NCI-H1092 treated with DMSO at 0.1 percent for 48 hours (cell line): ENCODE results near the gene SVEP1.
A peak's percentile ranks its signal among the peaks of the same experiment; 100 is the strongest.
"Not testable (repeated sequence)": the region's sequence is repeated elsewhere in the genome, so short reads cannot be mapped to it uniquely, and the experiment has no call there.

ENCODE experiments used
- DNase-seq: peaks from one replicate; lab custom pipeline; 2025; lab: John Stamatoyannopoulos, UW

The SVEP1 gene

GRCh38 chr9:110578575-110579033 is 937 bp downstream of the SVEP1 start:
- DNase-seq, result no peak

GRCh38 chr9:110575945-110576344 is 3.6 kb downstream of the SVEP1 start:
- no peak for DNase-seq

GRCh38 chr9:110575169-110575568 is 4.4 kb downstream of the SVEP1 start:
- DNase-seq, result no peak

- DNase-seq, result no peak
These were observed 6.2 kb downstream of the SVEP1 start for GRCh38 chr9:110573305-110573704.

GRCh38 chr9:110571801-110572483 is 7.6 kb downstream of the SVEP1 start:
- no peak for DNase-seq

GRCh38 chr9:110566156-110566555 is 13.4 kb downstream of the SVEP1 start:
- no peak for DNase-seq

- no peak for DNase-seq
These were observed 17.7 kb downstream of the SVEP1 start for GRCh38 chr9:110561826-110562225.

- no peak for DNase-seq
These were observed 19.7 kb downstream of the SVEP1 start for GRCh38 chr9:110559869-110560268.

- DNase-seq, result no peak
These were observed 23.8 kb downstream of the SVEP1 start for GRCh38 chr9:110555551-110556331.

- no peak for DNase-seq
These were observed 33.1 kb downstream of the SVEP1 start for GRCh38 chr9:110546411-110546871.

GRCh38 chr9:110545705-110546104 is 33.8 kb downstream of the SVEP1 start:
- DNase-seq, result no peak

- DNase-seq, result peak; percentile 24
These were observed 35.9 kb downstream of the SVEP1 start for GRCh38 chr9:110543631-110544051.

- no peak for DNase-seq
These were observed 37.6 kb downstream of the SVEP1 start for GRCh38 chr9:110541950-110542349.

- DNase-seq, result no peak
These were observed 40.9 kb downstream of the SVEP1 start for GRCh38 chr9:110538647-110539041.

GRCh38 chr9:110537841-110538646 is 41.5 kb downstream of the SVEP1 start:
- no peak for DNase-seq

- no peak for DNase-seq
These were observed 42.7 kb downstream of the SVEP1 start for GRCh38 chr9:110536822-110537221.

GRCh38 chr9:110534162-110534561 is 45.4 kb downstream of the SVEP1 start:
- not testable (repeated sequence) for DNase-seq

- no peak for DNase-seq
These were observed 46.5 kb downstream of the SVEP1 start for GRCh38 chr9:110532908-110533665.

GRCh38 chr9:110531776-110532175 is 47.8 kb downstream of the SVEP1 start:
- DNase-seq, result peak; percentile 7

GRCh38 chr9:110531241-110531640 is 48.3 kb downstream of the SVEP1 start:
- DNase-seq, result not testable (repeated sequence)

- DNase-seq, result no peak
These were observed 50.9 kb downstream of the SVEP1 start for GRCh38 chr9:110528645-110529044.

- no peak for DNase-seq
These were observed 53.1 kb downstream of the SVEP1 start for GRCh38 chr9:110526426-110526825.
